Activated naive CD4-positive, alpha-beta T cell treated with Interleukin-2 at 50 U/mL for 16 hours (primary cell): ENCODE measurements around the gene HMGB4.

Experiments used
- DNase-seq: peaks from one replicate; pipeline ENCODE4 v3.0.0-alpha.2; 2020

HMGB4 gene

GRCh38 chr1:33899746-33900145 is 35.9 kb downstream of the HMGB4 start:
- DNase-seq = no peak

- DNase-seq = no peak
Observed at GRCh38 chr1:33902486-33903209, 38.8 kb downstream of the HMGB4 start.

GRCh38 chr1:33903210-33903589 is 39.3 kb downstream of the HMGB4 start:
- DNase-seq = no peak

- DNase-seq = no peak
Observed at GRCh38 chr1:33905241-33905640, 41.4 kb downstream of the HMGB4 start.

GRCh38 chr1:33906156-33906555 is 42.3 kb downstream of the HMGB4 start:
- no peak for DNase-seq

GRCh38 chr1:33908324-33908956 is 44.6 kb downstream of the HMGB4 start:
- no peak for DNase-seq
